ENCODE results near the gene GPR89A.

DNA sequence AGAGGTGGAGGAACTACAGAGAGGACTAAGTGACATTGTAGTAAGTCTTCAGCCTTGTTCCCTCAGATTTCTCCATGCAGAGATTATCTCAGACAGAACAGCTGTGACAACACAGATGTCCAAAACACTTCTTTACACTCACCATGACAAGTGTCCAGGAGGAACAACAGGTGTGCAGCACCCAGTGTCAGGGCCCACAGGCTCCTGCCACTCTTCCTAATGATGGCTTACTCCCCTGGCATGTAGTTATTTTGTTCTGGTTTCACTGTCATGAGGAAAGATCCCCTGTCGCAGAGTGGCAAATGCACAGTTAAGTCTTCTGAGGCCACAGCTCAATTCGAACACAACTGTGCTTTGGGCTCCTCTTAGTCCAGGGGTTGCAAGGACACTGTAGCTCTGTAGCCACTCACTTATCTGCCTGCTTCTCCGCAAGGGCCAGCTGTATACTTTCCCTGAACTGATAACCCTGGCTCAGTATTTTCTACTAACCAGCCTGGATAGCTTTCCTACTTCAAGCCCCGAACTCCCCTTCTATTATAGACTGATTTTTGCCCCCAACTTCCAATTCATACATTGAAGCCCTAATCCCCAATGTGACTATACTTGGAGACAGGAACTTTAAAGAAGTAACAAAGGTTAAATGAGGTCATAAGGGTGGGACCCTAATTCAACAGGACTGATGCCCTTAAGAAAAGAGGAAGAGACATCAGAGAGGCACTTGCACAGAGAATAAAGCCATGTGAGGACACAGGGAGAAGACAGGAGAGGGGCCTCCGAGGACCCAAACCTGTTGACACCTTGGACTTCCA lies 88.2 kb downstream of the GPR89A start:
- no peak for TF ChIP-seq FOSL2 (IDR thresholded peaks at IDR 0.05; ENCODE audit: borderline replicate concordance, low read depth)
- no peak for TF ChIP-seq RAD21 (IDR thresholded peaks at IDR 0.05; ENCODE audit: low read length)
- TF ChIP-seq, protein P1, sequence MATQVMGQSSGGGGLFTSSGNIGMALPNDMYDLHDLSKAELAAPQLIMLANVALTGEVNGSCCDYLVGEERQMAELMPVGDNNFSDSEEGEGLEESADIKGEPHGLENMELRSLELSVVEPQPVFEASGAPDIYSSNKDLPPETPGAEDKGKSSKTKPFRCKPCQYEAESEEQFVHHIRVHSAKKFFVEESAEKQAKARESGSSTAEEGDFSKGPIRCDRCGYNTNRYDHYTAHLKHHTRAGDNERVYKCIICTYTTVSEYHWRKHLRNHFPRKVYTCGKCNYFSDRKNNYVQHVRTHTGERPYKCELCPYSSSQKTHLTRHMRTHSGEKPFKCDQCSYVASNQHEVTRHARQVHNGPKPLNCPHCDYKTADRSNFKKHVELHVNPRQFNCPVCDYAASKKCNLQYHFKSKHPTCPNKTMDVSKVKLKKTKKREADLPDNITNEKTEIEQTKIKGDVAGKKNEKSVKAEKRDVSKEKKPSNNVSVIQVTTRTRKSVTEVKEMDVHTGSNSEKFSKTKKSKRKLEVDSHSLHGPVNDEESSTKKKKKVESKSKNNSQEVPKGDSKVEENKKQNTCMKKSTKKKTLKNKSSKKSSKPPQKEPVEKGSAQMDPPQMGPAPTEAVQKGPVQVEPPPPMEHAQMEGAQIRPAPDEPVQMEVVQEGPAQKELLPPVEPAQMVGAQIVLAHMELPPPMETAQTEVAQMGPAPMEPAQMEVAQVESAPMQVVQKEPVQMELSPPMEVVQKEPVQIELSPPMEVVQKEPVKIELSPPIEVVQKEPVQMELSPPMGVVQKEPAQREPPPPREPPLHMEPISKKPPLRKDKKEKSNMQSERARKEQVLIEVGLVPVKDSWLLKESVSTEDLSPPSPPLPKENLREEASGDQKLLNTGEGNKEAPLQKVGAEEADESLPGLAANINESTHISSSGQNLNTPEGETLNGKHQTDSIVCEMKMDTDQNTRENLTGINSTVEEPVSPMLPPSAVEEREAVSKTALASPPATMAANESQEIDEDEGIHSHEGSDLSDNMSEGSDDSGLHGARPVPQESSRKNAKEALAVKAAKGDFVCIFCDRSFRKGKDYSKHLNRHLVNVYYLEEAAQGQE (IDR thresholded peaks at IDR 0.05; ENCODE audit: low read depth, low read length): no peak
- no peak for TF ChIP-seq EP300 (IDR thresholded peaks at IDR 0.05; ENCODE audit: borderline replicate concordance in 1 of 2, low read depth in 1 of 2, low read length in 1 of 2)
- TF ChIP-seq, protein P2, sequence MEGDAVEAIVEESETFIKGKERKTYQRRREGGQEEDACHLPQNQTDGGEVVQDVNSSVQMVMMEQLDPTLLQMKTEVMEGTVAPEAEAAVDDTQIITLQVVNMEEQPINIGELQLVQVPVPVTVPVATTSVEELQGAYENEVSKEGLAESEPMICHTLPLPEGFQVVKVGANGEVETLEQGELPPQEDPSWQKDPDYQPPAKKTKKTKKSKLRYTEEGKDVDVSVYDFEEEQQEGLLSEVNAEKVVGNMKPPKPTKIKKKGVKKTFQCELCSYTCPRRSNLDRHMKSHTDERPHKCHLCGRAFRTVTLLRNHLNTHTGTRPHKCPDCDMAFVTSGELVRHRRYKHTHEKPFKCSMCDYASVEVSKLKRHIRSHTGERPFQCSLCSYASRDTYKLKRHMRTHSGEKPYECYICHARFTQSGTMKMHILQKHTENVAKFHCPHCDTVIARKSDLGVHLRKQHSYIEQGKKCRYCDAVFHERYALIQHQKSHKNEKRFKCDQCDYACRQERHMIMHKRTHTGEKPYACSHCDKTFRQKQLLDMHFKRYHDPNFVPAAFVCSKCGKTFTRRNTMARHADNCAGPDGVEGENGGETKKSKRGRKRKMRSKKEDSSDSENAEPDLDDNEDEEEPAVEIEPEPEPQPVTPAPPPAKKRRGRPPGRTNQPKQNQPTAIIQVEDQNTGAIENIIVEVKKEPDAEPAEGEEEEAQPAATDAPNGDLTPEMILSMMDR (IDR thresholded peaks at IDR 0.05): no peak
- TF ChIP-seq TAF1 (IDR thresholded peaks at IDR 0.05; ENCODE audit: borderline replicate concordance, low read depth, low read length): no peak
- no peak for TF ChIP-seq JUND (IDR thresholded peaks at IDR 0.05)
- TF ChIP-seq SMC3 (IDR thresholded peaks at IDR 0.05; ENCODE audit: low read depth, low read length): no peak
- TF ChIP-seq EZH2phosphoT487 (IDR thresholded peaks at IDR 0.05; ENCODE audit: borderline replicate concordance, low read depth): no peak
- no peak for TF ChIP-seq SIN3A (IDR thresholded peaks at IDR 0.05; ENCODE audit: borderline replicate concordance, low read depth, low read length)
- no peak for TF ChIP-seq RXRA (IDR thresholded peaks at IDR 0.05; ENCODE audit: borderline replicate concordance, low read depth)

Measured in SK-N-SH (cell line).